SU-DHL-6 (cell line): ENCODE results near the gene PPIG.

Experiments
- H2AFZ ChIP-seq: fragments of 200-600 bp; sonication (generic); 2 replicates; pipeline ENCODE4 v1.6.1; 2014; ENCODE audit warnings: low read depth, mild to moderate bottlenecking, moderate library complexity, mixed read lengths, antibody characterized with exemption, low read length; ENCODE audit not compliant: severe bottlenecking
- H3F3A ChIP-seq: fragments of 200-600 bp; shearing (Covaris generic); 2 replicates; pipeline ENCODE4 v1.6.0; 2016; ENCODE audit warnings: antibody characterized with exemption, mild to moderate bottlenecking; ENCODE audit not compliant: insufficient read depth
- H3K27ac ChIP-seq: fragments of 200-600 bp; sonication (generic); 2 replicates; pipeline ENCODE4 v1.5.1; 2016; ENCODE audit warnings: low read depth, mild to moderate bottlenecking, low read length, moderate library complexity, mixed read lengths
- H3K27me3 ChIP-seq: fragments of 200-600 bp; sonication (generic), shearing (Covaris generic); 2 replicates; pipeline ENCODE4 v1.6.0; 2014; ENCODE audit warnings: mild to moderate bottlenecking, low read length
- H3K36me3 ChIP-seq: fragments of 200-600 bp; sonication (generic); 2 replicates; pipeline ENCODE4 v1.6.1; 2014; ENCODE audit warnings: mild to moderate bottlenecking, low read length, mixed read lengths
- H3K4me2 ChIP-seq: fragments of 300-600, 200-600 bp; shearing (Covaris generic), sonication (generic); 2 replicates; pipeline ENCODE4 v1.6.0; 2014; ENCODE audit warnings: low read length, low read depth, mild to moderate bottlenecking; ENCODE audit not compliant: poor library complexity, severe bottlenecking
- H3K4me3 ChIP-seq: fragments of 200-600 bp; sonication (generic); 2 replicates; pipeline ENCODE4 v1.5.1; 2014; ENCODE audit warnings: antibody characterized with exemption, low read length, mild to moderate bottlenecking, mixed read lengths; ENCODE audit not compliant: insufficient read depth, poor library complexity, severe bottlenecking
- H3K79me2 ChIP-seq: fragments of 200-600 bp; sonication (generic); 2 replicates; pipeline ENCODE4 v1.6.1; 2014; ENCODE audit warnings: mild to moderate bottlenecking, low read length, moderate library complexity; ENCODE audit not compliant: insufficient read depth
- H3K9ac ChIP-seq: fragments of 200-600 bp; sonication (generic); 2 replicates; pipeline ENCODE4 v1.7.0; 2014; ENCODE audit warnings: mild to moderate bottlenecking, low read length
- H3K9me2 ChIP-seq: fragments of 200-600 bp; sonication (generic); replicated peaks from 2 replicates; pipeline ENCODE4 v1.6.1; 2014; ENCODE audit warnings: low read length; ENCODE audit not compliant: insufficient read depth
- H3K9me3 ChIP-seq: fragments of 200-600 bp; sonication (generic); 2 replicates; pipeline ENCODE4 v1.6.1; 2014; ENCODE audit warnings: low read length, mixed read lengths; ENCODE audit not compliant: insufficient read depth
- H4K20me1 ChIP-seq: fragments of 200-600 bp; sonication (generic); 2 replicates; pipeline ENCODE4 v1.6.1; 2014; ENCODE audit warnings: low read depth, mild to moderate bottlenecking, antibody characterized with exemption, low read length, moderate library complexity, mixed read lengths
- CTCF ChIP-seq: fragments of 200-600 bp; sonication (generic); IDR thresholded peaks from one replicate; pipeline ENCODE4 v1.5.1; 2017; ENCODE audit warnings: antibody characterized with exemption, mild to moderate bottlenecking, low read length, moderate library complexity; ENCODE audit not compliant: insufficient read depth, poor library complexity, severe bottlenecking
- EZH2phosphoT487 ChIP-seq: fragments of 200-600 bp; sonication (generic), shearing (Covaris generic); conservative IDR thresholded peaks from 2 replicates; pipeline ENCODE4 v1.6.1; 2018; ENCODE audit warnings: mild to moderate bottlenecking, antibody characterized with exemption, low read length, moderate library complexity, mixed read lengths

PPIG gene

GRCh38 chr2:169640104-169640503 is 56.0 kb downstream of the PPIG start:
- Histone ChIP-seq H3K36me3 (peaks cover 41% of the 10 kb centered on the region), H3F3A (peaks cover 6% of the 10 kb centered on the region; the same call in 1 of the 2 replicates), H3K4me2 (no peak overlapping the region), H3K4me3 (no peak overlapping the region), H3K27me3 (no peaks in the 10 kb centered on the region), H3K9me3 (no peaks in the 10 kb centered on the region), H3K27ac (no peak overlapping the region), H3K9ac (no peak overlapping the region), H4K20me1 (0 out of 2 replicates have a peak, but pooled peaks cover 3% of the 10 kb centered on the region), H3K79me2 (no peaks in the 10 kb centered on the region), H3K9me2 (no peaks in the 10 kb centered on the region), H2AFZ (no peak overlapping the region)
- no peak for TF ChIP-seq CTCF
- no peak for TF ChIP-seq EZH2phosphoT487

- Histone ChIP-seq H3K9ac (no peak overlapping the region), H3K79me2 (no peaks in the 10 kb centered on the region), H4K20me1 (0 out of 2 replicates have a peak, but pooled peaks cover 3% of the 10 kb centered on the region), H3F3A (peaks cover 6% of the 10 kb centered on the region; the same call in 1 of the 2 replicates), H3K27ac (no peak overlapping the region), H3K27me3 (no peaks in the 10 kb centered on the region), H3K4me3 (no peak overlapping the region), H3K9me3 (no peaks in the 10 kb centered on the region), H2AFZ (no peak overlapping the region), H3K4me2 (no peak overlapping the region), H3K36me3 (peaks cover 27% of the 10 kb centered on the region), H3K9me2 (no peaks in the 10 kb centered on the region)
- TF ChIP-seq EZH2phosphoT487 = no peak
- TF ChIP-seq CTCF = no peak
Measured at GRCh38 chr2:169641464-169641863, 57.3 kb downstream of the PPIG start.

- no peak overlapping the region for H3K27ac ChIP-seq
Measured at GRCh38 chr2:169644173-169644572, 60.0 kb downstream of the PPIG start.

More at GRCh38 chr2:169644173-169644572, 60.0 kb downstream of the PPIG start:
- H3K9ac ChIP-seq = no peak overlapping the region
- H3K36me3 ChIP-seq = peaks cover 10% of the 10 kb centered on the region; the same call in 1 of the 2 replicates
- H3K9me2 ChIP-seq = no peaks in the 10 kb centered on the region
- no peaks in the 10 kb centered on the region for H3K79me2 ChIP-seq
- H4K20me1 ChIP-seq = 0 out of 2 replicates have a peak, but pooled peaks cover 3% of the 10 kb centered on the region
- H3K4me2 ChIP-seq = no peak overlapping the region
- H3K27me3 ChIP-seq = no peaks in the 10 kb centered on the region
- H3K4me3 ChIP-seq = no peak overlapping the region
- H3F3A ChIP-seq = peaks cover 6% of the 10 kb centered on the region; the same call in 1 of the 2 replicates
- TF ChIP-seq EZH2phosphoT487 (no peak), CTCF (no peak)
- no peaks in the 10 kb centered on the region for H3K9me3 ChIP-seq
- H2AFZ ChIP-seq = no peak overlapping the region
